Stimulated activated CD4-positive, alpha-beta T cell treated with anti-CD3 and anti-CD28 coated beads, Interleukin-4, amount 100 ng/mL, for 24 hours (primary cell): ENCODE data around the gene ESRRA.

ENCODE experiments used
- DNase-seq: peaks from one replicate; pipeline ENCODE4 v3.0.0-alpha.2; 2020

Gene ESRRA

DNA sequence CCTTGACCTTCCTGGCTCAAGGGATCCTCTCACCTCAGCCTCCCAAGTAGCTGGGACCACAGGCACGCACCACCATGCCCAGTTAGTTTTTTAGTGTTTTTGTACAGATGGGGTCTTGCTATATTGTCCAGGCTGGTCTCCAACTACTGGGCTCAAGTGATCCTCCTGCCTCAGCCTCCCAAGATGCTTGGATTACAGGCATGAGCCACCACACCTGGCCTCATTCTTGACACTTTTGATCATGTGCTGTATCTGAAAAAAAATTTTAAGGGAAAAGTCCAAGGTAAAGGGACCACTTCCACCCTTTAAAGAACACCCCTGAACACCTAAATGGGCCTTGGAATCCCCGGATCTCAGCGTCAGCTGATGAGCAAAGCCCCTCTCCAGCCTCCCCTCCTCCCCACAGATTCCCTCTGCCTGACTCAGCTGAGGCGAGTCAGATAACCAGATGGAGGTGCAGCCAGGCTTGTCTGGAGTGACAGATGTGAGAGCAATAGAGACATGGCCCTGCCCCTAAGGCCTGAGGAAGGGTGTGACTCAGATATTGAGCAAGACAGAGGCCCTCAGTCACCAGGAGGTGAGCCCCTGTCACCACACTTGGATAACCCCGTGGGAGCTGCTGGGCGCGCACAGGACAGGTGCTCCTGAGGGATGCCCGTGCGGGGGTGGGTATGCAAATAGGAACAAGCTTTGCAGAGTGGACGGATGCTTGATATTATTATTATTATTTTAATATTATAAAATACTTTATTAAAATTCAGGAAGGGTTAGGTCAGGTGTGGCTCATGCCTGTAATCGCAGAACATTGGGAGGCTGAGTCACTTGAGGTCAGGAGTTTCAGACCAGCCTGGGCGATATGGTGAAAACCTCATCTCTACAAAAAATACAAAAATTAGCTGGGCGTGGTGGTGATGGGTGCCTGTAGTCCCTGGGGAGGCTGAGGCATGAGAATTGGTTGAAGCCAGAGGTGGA lies 29.7 kb downstream of the ESRRA start:
- peak; percentile 34 for DNase-seq

DNA sequence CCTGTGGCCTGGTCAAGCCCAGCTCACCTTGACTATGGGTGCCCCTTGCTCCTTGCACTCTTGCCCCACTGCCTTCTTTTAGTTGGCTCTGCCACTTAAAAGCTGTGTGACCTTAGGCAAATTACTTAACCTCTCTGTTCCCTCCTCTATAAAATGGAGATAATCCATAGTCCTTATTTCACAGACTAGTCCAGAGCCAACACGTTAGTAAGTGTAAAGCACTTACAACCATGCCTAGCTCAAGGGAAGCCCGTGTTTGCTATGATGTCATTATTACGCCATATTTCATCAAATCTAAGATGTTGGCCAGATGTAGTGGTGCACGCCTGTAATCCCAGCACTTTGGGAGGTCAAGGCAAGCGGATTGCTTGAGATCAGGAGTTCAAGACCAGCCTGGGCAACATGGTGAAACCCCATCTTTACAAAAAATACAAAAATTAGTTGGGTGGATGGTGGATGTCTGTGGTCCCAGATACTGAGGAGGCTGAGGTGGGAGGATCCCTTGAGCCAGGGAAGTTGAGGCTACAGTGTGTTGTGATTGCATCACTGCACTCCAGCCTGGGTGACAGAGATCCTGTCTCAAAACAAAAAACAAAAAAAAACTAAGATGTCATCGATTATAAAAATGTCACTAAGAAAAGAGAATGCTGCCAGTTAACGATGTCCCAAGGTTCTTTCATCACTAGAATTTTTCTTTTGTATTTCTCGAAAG lies 32.4 kb downstream of the ESRRA start:
- DNase-seq = no peak

DNA sequence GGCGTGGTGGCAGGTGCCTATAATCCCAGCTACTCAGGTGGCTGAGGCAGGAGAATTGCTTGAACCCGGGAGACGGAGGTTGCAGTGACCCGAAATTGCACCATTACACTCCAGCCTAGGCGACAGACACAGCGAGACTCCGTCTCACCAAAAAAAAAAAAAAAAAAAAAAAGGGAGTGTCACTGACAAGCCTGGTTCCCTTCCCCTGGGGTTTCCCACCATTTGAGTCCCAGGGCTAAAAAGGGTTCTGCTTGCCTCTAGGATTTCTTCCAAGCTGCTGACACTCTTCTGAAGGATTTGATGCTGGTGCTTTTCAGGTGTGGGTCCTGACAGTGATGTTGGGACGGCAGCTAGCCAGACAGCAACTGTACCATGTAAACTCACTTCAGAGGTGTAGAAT lies 33.4 kb downstream of the ESRRA start:
- no peak for DNase-seq

DNA sequence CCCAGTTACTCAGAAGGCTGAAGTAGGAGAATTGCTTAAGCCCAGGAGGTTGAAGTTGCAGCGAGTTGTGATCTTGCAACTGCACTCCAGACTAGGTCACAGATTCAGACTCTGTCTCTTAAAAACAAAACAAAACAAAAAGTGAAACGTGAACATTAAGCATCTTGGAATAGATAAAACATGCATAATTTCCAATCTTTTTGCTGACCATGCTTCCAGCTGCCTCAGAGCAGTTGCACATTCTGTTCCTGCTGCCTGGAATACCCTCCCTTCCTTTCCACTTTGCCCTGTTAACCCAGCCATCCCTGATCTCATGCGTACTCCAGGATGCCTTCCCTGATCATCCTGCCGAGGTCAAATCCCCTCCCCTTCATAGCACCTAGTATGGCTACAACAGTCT lies 34.0 kb downstream of the ESRRA start:
- no peak for DNase-seq

DNA sequence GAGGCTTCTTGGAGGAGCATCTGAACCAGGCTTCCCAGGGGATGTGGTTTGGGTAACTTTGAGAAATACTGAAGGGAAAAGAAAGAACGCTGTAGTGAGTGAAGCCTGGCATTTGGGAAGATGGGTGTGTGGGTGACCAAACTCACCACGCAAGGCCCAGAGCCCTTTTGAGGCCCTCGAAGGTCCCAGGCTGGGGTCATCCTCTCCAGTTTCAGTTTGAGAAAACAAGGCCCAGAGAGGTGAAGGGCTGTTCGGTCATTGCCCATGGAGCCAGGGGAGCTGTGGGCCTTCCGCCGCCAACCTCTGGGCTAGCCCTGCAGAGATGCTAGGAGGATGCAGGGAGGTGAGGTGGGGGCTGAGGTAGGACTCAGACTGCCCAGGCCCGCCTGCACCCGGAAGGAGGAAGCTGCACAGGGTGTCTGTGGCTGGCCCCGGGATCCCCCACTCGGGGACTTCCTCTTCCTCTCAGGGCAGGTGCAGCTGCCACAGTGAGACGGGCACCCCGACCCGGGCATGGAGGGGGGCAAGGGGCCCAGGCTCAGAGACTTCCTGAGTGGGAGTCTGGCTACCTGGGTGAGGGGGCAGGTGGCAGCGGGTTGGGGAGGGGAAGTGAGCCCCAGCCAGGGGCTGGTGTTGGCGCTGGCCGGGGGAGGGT lies 34.6 kb downstream of the ESRRA start, which contains the start of gene CCDC88B:
Gene CCDC88B, plus strand, starts transcription at position 451 of the 655 bp plus-strand sequence. Its CDS starts 63 bp downstream, at position 514.
- peak; percentile 81 for DNase-seq

DNA sequence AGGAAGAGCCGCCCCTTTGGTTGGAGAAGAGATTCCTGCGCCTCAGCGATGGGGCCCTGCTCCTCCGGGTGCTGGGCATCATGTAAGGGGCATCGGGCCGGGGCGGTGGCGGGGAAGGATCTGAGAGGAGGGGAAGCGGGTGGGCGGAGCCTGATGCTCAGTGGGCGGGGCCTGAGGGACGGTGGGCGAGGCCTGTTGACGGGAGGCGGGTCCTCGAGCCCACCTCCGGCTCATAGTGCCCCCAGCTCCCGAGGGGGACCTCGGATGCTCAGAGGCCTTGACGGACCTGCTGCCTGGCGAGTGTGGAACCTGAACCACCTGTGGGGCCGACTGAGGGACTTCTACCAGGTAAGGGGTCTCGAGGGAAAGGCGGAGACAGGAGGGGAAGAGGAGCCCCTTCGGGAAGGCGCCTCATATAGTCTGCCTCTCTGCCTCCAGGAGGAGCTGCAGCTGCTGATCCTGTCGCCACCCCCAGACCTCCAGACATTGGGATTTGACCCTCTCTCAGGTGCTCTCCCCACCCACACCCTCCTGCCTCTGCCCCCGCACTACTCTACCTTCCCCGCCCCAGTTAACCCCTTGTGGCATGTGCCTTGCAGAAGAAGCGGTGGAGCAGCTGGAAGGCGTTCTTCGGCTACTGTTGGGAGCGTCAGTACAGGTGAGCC lies 35.5 kb downstream of the ESRRA start:
- DNase-seq = peak; percentile 80

DNA sequence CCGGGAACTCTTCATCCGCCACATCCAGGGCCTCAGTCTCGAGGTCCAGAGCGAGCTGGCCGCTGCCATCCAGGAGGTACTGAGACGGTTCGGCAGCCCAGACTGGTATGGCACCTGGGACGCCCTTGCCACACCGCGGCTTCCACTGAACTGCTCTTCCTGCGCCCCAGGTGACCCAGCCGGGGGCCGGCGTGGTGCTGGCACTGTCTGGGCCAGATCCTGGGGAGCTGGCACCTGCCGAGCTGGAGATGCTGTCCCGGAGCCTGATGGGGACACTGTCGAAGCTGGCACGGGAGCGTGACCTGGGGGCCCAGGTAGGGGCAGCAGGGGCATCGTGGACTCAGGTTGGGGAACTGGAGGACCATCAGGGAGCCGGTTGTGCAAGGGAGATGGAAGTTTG lies 36.1 kb downstream of the ESRRA start:
- DNase-seq = no peak

DNA sequence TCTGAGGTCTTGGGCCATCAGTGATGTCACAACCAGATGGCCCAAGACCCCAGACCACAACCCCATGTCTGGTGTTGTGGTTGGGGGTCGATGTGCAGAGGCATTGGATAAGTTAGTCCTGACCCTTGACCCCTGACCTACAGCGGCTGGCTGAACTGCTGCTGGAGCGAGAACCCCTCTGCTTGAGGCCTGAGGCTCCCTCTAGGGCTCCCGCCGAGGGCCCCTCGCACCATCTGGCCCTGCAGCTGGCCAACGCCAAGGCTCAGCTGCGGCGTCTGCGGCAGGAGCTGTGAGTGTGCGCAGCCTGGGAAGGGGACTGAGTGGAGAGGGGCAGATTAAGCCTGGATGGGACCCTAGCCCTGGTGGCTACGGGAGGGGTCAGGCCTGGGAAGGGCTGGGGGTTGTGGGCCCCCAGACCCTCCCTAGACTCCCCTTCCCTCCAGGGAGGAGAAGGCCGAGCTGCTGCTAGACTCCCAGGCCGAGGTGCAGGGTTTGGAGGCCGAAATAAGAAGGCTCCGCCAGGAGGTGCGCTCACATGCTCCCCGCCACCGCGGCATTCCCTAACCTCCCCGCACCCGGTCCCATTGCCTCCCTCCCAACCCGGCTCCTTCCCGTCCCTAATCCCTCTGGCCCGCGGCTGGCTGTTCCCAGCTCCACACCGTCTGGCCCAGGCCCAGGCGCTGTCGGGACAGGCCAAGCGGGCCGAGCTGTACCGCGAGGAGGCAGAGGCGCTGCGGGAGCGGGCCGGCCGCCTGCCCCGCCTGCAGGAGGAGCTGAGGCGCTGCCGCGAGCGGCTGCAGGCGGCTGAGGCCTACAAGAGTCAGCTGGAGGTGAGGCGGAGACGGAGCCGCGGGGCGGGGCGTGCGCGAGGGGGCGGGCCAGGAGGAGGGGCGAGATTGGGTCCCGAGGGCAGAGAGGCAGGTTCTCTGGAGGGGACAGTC lies 36.8 kb downstream of the ESRRA start:
- peak; percentile 89 for DNase-seq

DNA sequence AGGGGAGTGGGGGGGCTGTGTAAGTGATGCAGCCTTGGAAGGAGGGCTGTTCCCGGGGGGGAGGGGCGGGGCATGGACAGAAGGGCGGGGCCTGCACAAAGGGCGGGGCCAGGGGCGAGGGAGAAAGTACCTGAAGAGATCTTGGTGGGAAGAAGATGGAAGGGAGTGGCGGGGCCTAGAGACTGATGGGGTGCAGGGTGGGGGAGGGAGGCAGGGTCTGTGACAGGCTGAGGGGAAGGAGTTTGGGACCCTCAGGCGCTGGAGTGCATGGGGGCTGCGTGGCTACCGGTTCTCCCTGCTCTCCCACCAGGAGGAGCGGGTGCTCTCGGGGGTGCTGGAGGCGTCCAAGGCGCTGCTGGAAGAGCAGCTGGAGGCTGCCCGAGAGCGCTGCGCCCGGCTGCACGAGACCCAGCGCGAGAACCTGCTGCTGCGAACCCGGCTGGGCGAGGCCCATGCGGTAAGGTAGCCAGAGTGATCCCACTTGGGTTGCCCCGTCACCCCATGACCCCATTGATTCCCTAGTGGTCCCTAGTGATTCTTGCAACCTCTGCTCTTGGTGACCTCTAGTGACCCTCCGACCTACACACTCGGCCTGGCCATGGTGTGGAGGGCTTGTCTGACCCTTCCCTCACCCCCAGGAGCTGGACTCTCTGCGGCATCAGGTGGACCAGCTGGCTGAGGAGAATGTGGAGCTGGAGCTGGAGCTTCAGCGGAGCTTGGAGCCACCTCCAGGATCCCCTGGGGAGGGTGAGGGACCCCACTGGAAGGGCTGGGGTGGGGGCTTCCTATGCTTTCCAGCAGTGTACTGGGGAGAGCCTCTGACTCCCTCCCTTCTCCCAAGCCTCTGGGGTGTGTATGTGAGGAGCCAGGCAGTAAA lies 37.8 kb downstream of the ESRRA start:
- DNase-seq = no peak

DNA sequence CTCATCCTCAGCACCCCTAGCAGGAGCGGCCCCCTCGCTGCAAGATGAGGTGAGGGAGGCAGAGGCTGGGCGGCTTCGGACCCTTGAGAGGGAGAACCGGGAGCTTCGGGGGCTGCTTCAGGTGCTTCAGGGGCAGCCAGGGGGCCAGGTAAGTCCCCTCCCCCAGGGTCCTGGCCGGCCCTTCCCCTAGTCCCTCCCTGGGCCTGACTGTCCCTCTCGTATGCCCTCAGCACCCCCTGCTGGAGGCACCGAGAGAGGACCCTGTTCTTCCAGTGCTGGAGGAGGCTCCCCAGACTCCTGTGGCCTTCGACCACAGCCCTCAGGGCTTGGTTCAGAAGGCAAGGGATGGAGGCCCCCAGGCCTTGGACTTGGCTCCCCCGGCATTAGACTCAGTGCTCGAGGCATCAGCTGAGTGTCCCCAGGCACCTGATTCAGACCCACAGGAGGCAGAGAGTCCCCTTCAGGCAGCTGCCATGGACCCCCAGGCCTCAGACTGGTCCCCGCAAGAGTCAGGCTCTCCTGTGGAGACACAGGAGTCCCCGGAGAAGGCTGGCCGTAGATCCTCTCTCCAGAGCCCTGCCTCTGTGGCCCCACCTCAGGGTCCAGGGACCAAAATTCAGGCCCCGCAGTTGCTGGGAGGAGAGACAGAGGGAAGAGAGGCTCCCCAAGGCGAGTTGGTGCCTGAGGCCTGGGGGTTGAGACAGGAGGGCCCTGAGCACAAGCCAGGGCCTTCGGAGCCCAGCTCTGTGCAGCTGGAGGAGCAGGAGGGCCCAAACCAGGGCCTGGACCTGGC lies 38.6 kb downstream of the ESRRA start:
- no peak for DNase-seq

DNA sequence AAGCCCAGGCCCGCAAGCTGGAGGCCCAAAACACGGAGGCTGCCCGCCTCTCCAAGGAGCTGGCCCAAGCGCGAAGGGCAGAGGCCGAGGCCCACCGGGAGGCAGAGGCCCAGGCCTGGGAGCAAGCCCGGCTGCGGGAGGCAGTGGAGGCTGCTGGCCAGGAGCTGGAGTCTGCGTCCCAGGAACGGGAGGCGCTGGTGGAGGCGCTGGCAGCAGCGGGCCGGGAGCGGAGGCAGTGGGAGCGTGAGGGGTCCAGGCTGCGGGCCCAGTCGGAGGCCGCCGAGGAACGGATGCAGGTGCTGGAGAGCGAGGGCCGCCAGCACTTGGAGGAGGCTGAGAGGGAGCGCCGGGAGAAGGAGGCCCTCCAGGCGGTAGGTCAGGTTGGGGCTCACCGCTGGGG lies 39.5 kb downstream of the ESRRA start:
- DNase-seq = no peak

DNA sequence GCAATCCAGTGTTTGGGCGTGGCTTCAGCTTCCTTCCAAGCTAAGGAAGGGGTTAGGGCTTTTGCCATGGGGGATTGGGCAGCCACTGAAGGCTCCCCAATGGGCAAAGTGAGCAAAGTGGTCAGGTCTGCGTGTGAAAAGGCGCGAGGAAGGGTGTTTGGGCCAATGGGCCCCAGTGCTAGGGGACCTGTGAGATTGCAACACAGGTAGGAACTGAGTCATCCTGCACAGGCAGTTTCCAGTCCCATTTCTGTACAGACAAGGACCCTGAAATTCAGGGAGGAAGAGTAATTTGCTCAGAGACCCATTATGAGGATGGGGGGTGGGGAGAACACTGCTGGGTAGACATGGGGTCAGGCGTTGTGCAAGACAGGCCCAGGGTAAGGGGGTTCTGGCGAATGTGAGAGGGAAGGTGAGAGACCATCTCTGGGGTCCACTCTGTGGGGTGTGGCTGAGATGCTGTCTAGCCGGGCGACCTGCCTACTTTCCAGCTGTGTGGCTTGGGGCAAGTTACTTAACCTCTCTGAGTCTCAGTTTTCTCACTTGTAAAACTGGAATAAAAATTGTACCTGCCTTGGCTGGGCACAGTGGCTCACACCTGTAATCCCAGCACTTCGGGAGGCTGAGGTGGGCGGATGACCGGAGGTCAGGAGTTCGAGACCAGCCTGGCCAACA lies 42.0 kb downstream of the ESRRA start:
- DNase-seq = no peak

DNA sequence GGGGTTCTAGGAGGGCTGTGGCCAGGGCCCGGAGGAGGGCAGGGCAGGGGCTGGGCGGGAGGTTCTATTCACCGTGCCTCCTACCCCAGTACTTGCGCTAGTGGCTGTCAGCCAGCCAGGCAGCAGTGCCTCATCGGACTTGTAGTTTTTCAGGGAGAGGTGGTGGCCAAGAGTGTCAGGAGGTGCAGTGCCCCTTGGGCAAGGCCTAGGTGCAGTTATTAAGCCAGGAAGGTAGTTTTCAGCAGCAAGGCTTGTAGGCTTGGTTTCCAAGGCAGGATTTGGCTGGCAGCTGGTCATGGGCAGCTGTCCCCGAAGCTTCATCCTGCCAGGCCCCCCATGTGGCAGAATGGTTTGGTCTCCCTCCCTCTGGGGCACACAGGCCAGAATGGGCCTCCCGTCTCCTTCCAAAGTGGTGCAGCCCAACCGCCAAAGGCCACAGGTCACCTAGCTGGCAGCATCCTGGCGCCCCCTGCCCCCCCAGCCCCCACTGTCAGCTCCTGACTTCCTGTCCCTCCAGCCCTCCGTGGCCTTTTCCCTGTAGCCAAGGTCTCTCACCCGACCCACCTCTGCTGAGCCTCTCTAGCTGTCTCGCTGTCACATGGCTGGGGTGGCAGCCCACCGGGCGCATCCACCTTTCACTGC lies 43.2 kb downstream of the ESRRA start:
- no peak for DNase-seq

DNA sequence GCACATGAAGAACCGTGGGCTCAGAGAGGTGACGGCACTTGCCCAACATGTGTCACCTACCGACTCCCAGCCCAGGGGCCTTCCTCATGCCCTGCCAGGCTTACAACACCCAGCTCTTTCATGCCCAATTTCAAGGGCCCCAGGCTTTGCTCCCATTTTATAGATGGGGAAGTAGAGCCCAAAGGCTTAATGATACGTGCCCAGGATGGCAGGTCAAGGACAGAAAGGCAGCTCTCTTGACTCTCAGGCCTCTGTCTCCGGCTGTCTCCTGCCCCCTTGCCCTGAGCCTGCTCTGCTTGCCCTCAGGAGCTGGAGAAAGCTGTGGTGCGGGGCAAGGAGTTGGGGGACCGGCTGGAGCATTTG lies 43.7 kb downstream of the ESRRA start:
- no peak for DNase-seq

DNA sequence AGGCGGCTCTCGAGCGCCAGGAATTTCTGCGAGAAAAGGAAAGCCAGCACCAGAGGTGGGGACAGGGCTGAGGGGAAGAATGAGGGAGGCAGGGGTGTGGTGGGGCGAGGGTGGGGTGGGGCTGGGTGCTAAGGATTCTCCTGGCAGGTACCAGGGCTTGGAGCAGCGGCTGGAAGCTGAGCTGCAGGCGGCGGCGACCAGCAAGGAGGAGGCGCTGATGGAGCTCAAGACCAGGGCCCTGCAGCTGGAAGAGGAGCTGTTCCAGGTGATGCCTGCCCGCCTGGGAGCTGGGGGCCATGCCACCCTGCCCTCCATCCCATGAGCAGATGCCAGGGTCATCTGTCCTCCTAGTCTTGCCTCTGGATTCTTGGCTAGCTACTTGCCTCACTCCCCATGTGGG lies 44.1 kb downstream of the ESRRA start:
- DNase-seq = no peak

DNA sequence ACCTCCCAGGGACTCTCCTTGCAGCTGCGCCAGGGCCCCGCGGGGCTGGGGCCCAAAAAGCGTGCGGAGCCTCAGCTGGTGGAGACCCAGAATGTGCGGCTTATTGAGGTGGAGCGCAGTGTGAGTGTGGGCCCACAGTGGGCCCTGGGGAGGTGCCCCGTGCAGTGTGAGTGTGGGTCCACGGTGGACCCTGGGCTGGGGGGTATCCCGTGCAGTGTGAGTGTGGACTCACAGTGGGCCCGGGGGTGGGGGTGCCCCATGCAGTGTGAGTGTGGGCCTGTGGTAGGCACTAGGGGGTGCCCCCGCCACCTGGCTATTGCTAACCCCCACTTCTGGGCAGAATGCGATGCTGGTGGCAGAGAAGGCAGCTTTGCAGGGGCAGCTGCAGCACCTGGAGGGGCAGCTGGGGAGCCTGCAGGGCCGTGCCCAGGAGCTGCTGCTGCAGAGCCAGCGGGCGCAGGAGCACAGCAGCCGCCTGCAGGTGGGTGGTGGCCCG lies 45.9 kb downstream of the ESRRA start:
- DNase-seq = no peak

DNA sequence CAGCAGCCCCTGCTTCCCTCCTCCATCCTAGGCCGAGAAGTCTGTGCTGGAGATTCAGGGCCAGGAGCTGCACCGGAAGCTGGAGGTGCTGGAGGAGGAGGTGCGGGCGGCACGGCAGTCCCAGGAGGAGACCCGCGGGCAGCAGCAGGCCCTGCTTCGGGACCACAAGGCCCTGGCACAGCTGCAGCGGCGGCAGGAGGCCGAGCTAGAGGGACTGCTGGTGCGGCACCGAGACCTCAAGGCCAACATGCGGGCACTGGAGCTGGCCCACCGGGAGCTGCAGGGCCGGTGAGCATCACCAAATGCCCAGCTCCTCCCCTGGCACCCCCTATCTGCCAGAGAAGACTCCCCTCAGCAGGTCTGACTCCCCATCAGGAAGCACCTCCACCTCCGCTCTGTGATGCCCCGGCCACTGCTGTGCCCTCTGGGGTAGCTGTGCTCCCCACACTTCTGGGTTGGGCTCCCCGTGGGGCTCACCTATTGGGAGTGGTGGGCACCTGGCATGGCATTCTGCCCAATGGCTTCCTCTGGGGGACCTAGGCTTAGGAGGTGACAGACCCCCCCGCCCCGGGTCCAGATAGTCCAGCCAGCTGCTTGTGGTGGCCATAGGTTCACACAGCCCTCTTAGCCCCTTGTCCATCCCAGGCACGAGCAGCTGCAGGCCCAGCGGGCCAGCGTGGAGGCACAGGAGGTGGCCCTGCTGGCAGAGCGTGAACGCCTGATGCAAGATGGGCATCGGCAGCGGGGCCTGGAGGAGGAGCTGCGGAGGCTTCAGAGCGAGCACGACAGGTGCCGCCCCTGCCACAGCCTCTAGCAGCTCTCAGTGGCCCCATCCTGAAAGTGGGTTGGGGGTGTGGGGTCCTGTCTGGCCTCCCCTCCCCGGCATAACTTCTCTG lies 47.0 kb downstream of the ESRRA start:
- no peak for DNase-seq
